SKM-1 treated with dmso at 0.1 percent for 144 hours (cell line): ENCODE measurements around the gene LARP1B.
"Not testable (repeated sequence)": the region's sequence is repeated elsewhere in the genome, so short reads cannot be mapped to it uniquely, and the experiment has no call there.

Source experiments
- DNase-seq: peaks from one replicate; lab custom pipeline; 2025; ENCODE audit not compliant: unreplicated experiment; lab: John Stamatoyannopoulos, UW

LARP1B gene

DNA sequence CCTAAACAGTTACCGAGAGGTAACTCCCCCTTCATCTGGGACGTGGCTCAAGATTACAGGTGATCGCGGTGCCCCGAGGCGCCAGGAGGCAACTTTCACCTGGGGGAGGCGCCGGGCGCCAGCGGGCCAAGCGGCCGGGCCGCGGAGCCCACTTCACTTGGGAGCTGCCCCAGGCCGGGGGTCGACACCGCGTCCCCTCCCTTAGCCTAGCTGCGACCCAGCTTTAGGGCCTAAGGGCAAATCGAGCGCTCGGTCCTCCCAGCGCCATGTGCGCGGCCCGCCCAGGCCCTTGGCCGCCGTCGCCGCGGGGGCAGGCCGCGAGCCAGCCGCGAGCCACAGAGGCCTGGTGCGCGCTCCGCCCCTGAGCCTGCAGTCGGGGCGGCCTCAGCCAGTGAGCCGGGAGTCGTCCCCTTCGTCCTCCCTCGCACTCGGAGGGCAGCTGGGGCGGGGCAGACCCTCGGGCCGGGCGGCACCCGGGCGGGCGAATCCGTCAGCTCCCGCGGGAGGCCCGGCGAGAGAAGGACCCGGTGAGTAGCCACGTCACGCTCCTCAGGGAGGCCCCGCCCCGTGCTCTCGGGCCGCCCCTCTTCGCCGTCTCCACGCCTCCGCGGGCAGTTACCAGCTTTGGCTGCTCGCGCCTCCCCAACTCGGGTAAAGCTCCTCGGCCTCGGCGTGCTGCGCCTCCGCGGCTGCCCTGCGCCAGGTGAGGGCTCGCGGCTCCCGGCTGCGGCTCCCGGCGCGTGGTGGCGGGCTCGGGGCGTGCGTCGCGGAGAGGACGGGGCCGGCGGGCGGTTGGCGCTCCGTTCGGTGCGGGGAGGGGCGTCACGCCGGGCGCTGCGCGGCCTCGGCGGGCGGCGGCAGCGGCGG is at the start of gene LARP1B:
Gene LARP1B (plus strand): TSS at position 614 of the 867 bp plus-strand sequence. CDS start 13,640 bp downstream, outside the sequence.
- peak; percentile 91 for DNase-seq

DNA sequence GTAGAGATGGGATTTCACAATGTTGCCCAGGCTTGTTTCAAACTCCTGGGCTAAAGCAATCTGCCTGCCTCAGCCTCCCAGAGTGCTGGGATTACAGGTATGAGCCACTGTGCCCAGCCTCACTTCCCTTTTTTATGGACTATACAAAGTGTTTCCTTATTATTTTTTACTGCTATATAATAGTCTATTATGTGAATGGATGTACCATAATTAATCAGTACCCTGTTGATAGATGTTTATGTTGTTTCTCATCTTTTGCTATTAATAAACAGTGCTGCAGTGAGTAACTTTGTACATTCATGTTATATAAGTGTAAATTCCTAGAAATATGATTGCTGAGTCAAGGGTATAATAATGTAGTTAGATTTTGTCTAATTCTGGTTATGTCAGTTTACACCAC is 35.8 kb upstream of the LARP1B start:
- no peak for DNase-seq

DNA sequence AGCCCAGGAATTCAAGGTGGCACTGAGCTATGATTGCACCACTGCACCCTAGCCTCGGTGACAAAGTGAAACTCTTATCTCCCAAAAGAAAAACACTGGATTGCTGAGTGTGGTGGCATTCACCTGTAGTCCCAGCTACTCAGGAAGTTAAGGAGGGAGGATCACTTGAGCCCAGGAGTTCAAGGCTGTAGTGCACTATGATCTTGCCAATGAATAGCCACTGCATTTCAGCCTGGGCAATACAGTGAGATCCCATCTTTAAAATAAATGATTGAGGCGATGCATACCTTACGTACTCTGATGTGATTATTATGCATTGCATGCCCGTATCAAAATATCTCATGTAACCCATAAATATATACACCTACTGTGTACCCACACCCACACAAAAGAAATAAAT is 31.2 kb upstream of the LARP1B start:
- no peak for DNase-seq

DNA sequence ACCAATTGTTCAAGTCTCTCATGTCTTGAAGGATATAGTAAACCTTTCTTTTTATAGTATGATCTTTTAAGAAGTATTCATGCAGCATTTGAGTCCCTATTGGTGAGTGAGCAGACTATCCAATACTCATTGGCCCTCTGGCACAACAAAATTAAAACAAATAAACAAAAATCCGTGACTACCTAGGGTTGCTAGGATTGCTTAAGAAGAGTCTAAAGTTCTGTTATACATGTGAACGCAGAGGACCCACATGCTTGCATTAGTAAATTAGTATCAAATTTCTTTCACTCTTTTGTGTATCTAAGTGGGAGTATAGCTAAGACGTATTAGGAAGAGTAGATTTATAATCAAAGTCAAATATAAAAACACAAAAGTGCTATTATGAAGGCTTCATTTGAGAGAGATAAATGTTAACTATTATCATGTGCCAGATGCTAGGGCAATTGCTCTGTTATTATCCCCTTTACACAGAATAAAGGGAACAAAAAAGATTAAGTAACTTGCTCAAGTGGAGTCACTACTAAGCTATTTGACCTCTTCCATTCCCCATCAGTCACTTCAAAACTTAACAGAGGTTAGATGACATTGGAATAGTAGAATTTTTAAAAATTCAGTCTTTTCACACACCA is 29.2 kb upstream of the LARP1B start:
- DNase-seq: no peak

DNA sequence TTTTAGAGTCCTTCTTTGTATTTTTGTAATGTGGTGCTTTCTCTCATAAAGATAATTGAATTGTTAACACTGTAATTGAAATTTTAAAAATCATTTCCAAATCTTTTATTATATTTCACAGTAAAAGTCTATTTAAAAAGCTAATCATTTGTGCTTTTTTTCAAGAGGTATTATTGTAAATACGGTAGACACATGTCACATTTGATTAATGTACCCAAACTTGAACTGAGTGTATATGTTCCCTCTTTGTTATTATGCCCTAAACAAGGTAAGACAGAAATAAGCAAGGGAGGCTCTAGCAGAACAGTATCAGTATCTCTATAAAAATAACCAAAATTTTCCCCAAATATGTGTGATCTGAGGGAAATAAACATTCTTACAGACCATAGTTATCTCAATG is 21.5 kb upstream of the LARP1B start:
- DNase-seq: no peak

DNA sequence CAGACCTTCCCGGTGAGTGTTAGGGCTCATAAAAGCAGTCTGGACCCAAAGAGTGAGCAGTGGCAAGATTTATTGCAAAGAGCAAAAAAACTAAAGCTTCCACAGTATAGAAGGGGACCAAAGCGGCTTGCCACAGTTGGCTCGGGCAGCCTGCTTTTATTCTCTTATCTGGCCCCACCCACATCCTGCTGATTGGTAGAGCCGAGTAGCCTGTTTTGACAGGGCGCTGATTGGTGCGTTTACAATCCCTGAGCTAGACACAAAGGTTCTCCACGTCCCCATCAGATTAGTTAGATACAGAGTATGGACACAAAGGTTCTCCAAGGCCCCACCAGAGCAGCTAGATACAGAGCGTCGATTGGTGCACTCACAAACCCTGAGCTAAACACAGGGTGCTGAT is 14.1 kb upstream of the LARP1B start:
- not testable (repeated sequence) for DNase-seq

DNA sequence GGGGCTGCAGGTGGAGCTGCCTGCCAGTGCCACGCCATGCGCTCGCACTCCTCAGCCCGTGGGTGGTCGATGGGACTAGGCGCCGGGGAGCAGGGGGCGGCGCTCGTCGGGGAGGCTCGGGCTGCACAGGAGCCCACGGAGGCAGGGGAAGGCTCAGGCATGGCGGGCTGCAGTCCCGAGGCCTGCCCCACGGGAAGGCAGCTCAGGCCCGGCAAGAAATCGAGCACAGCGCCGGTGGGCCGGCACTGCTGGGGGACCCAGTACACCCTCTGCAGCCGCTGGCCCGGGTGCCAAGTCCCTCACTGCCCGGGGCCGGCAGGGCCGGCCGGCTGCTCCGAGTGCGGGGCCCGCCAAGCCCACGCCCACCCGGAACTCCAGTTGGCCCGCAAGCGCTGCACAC is 13.6 kb upstream of the LARP1B start:
- not testable (repeated sequence) for DNase-seq

DNA sequence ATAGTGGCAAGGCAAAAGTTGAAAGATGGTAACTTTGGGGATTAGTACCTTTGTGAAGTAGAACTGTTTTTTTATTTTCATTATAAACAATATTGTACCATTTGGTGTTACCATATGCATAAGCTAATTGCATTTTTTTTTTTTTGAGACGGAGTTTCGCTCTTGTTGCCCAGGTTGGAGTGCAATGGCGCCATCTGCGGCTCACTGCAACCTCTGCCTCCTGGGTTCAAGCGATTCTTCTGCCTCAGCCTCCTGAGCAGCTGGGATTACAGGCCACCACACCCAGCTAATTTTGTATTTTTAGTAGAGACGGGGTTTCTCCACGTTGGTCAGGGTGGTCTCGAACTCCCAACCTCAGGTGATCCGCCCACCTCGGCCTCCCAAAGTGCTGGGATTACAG is 9.9 kb upstream of the LARP1B start:
- DNase-seq: not testable (repeated sequence)

DNA sequence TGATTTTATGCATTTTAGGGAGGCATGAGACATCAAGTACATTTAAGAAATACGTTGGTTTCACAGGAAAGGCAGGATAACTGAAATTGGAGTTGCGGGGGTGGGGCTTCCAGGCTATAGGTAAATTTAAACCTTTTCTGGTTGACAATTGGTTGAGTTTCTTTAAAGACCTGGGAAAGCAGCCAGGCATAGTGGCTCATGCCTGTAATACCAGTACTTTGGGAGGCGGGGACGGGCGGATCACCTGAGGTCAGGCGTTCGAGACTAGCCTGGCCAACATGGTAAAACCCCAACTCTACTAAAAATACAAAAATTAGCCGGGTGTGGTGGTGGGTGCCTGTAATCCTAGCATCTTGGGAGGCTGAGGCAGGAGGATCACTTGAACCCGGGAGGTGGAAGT is 6.2 kb upstream of the LARP1B start:
- DNase-seq: not testable (repeated sequence)

DNA sequence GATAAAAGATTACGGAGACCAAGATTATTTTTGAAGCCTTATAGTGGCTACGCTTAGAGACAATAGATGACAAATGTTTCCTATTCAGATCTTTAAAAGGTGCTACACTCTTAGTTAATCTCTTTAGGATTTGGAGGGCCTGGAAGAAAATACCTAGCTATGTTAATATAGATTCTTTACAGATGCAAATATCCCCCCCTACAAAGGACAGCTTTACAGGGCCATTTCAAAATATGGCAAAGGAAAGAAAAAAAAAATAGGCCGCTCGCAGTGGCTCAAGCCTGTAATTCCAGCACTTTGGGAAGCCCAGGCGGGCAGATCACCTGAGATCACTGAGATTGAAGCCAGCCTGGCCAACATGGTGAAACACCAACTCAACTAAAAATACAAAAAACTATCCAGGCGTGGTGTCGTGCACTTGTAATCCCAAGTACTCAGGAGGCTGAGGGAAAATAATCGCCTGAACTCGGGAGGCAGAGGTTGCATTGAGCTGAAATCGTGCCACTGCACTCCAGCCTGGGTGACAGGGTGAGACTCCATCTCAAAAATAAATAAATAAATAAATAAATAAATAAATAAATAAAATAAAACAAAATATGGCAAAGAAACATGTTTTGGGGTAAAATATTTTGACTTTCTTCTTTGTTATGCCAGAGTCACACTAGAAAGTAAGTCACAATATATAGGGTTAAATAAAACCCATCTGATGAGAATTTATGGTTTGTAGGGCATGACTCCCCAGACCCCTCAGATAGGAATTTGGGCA is 5.5 kb upstream of the LARP1B start:
- not testable (repeated sequence) for DNase-seq

DNA sequence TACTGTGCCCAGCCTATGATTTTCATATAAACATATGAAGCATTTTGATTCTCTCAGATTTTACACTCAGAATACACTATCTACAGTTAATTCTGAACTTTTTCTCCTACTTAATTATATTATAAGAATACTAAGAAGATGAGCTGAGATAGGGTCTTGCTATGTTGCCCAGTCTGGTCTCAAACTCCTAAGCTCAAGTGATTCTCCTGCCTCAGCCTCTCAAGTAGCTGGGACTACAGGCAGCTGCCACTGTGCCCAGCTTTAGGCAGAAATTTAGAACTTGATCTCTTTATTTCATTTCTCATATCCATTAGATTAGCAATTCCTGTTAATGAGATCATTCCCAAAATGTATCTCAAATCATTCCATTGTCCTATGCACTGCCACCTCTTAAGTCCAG is 4.7 kb upstream of the LARP1B start:
- DNase-seq: no peak

DNA sequence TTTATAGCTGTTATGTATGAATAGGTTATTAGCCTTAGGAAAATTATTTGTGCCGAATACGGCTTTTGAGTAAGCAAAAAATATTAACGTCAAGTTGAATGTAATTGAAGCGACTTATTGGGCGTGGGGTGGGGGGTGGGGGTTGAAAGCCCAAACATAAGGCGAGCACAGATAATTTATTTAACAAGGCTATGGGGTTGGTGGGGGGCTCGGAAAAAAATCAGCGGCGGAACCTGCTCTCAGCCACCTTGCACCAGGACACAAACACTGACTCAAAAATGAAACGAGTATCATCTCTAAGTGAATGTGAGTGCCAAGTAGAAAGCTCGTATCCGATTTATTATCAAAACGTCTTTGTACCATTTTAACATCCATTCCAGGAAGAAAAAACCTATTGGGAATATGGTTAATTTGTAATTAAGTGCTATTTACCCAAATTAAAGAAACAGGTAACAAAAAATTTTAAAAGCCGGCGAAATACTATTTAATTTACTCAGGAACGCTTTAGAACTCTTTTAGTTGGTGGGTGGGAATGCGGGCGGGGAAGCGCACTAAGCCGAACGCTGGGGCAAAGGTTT is 902 bp upstream of the LARP1B start:
- DNase-seq: no peak

DNA sequence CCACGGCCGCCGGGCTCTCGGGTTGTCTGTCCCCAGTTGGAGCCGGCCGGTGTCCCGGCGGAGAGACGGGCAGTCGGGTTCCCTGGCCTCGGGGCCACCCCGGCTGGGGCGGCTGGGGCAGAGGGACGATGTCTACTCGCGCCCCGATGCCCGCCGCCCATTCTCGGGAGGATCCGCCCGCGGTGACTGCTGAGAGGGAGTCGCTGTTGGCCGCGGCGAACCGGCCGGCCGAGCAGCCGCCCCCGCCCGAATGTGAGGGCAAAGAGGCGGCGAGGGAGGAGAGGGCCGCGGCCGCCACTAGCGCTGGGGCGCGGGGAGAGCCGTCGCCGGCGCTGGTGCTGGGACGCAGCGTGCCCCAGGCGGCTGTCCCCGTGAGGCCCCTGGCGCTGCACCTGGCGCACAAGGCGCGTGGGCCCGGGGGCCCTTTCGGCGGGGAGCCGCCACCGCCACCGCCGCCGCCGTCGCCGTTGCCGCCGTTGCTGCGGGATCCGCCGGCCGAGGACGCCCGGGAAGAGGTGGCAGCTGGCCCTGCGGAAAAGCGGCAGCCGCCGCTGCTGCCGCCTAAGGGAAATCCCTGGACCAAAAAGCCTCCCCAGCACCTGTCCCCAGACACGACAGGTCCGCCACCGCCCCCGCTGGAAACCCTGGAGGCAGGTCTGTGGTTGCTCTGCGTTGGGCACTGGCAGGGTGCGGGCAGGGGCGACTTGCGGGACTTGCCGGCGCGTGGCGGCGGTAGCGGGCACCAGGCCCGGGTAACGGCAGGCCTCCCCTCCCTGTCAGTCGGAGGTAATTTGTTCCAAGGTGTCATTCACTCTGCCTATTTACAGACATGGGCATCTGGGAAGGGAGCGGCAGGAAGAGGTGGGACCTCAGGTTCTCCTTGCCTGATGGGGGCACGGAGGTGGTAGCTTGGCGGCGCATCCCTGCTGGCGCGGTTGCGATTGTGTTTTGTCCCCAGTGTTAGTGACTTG is 739 bp downstream of the LARP1B start:
- DNase-seq: peak; percentile 42

DNA sequence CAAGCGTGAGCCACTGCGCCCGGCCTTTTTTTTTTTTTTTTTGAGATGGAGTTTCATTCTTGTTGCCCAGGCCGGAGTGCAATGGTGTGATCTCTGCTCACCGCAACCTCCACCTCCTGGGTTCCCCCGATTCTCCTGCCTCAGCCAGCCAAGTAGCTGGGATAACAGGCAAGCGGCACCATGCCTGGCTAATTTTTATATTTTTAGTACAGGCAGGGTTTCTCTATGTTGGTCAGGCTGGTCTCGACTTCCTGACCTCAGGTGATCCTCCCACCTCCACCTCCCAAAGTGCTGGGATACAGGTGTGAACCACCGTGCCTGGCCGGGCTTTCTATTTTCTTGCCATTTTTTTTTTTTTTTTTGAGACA is 5.3 kb downstream of the LARP1B start:
- DNase-seq: not testable (repeated sequence)

DNA sequence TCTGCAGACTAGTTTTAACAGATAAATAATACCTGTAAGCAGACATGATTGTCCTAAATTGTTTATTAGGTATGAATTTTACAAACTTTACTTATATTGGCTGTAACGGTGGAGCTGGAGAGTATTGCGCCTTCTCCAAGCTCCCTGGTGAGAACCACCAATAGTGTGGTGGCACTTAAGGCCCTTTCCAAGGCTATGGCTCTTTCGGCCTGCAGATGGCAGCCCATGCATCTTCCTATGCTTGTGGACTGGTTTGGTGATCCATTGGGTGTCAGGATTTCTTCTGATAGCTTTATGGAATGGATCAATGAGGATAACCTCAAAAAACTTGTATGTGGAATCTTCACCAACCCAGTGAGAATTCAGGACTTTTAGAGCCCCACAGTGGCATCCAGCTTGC is 7.8 kb downstream of the LARP1B start:
- no peak for DNase-seq

DNA sequence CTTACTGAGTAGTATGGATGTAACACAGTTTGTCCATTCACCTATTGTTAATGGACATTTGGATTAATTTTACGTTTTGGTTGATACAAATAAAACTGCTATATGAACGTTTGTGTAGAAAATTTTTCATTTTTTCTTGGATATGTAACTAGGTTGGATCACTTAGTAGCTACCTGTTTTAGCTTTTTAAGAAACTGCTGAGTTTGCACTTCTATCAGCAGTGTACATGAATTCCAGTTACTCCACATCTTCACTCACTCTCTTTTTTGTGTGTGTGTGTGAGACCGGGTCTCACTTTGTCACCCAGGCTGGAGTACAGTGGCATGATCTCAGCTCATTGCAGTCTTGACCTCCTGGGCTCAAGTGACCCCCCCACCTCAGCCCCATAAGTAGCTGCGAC is 15.4 kb downstream of the LARP1B start:
- DNase-seq: no peak

DNA sequence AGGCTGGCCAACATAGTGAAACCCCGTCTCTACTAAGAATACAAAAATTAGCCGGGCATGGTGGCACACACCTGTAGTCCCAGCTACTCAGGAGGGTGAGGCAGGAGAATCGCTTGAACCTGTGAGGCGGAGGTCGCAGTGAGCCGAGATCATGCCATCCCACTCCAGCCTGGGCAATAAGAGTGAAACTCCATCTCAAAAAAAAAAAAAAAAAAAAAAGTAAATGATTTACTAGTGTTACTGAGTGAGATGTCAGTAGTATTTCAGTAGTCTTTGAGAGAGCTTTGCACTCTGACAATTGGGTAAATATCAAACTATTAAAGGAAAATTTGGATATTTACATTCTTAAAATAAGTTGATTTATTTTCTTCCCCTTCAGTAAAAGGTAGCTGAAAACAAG is 34.2 kb downstream of the LARP1B start:
- not testable (repeated sequence) for DNase-seq

DNA sequence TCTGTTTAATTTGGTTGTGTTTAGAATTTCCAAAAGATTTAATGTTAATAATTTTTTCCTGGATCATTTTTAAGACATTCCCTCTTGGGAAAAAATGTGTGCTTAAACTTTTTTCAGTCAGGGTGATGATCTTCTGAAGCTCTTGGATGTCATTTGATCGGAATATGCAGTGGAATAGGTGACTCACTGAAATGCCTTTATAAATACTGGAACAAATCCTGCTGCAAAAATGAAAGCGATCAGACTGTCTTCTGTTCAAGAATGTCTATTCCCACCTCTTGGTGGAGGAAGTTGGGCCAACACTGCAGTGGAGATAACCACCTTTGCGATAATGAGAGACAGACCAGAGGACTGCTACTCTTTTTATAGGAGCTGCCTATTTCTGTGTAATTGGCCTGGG is 46.7 kb downstream of the LARP1B start:
- no peak for DNase-seq

DNA sequence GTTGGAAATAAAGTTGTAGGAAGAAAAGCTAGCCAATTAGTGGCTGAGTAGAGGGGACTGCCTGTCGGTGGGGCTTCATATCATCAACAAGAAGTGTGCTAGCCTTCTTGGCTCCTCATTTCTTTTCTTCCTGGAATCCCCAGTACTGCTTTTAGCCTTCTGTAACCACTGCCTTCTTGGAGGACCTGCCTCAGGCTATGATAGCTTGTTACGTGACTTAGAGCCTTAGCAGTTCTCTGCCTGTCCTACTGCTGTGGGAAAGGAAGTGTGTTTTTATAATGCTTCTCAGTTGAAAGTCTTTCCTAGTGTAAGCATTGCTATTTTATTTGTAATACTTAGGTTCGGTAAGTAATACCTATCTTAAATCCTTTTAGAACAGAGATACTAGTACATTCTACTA is 61.9 kb downstream of the LARP1B start:
- DNase-seq: no peak

DNA sequence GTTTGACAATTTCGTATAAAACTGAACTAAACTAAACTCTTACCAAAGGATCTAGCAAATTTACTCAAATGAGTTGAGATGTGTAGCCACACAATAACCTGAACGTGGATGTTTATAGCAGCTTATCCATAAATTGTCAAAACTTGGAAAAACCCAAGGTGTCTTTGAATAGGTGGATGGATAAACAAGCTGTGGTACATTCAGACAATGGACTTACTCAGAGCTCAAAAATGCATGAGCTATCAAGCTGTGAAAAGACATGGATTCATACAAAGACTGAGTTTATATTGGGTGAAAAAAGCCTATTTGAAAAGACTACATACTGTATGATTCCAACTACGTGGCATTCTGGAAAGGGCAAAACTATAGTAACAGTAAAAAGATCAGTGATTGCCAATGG is 69.5 kb downstream of the LARP1B start:
- no peak for DNase-seq
